HL-60 (cell line): ENCODE results near the gene MGME1.

ENCODE experiments used
- DNase-seq, 2 experiments: peaks; one replicate each; pipeline ENCODE4 v3.0.0-alpha.2; 2010 to 2020; ENCODE audit warnings: low read depth in 1 of 2, low spot score in 1 of 2
- H3K27ac ChIP-seq: fragments of 250-450 bp; sonication (Bioruptor Pico); replicated peaks from 2 replicates; pipeline ENCODE4 v1.5.1; 2020; ENCODE audit warnings: mild to moderate bottlenecking, moderate library complexity
- H3K27me3 ChIP-seq: fragments of 250-450 bp; sonication (Bioruptor Pico); 2 replicates; pipeline ENCODE4 v1.5.1; 2021; ENCODE audit warnings: mild to moderate bottlenecking, moderate library complexity; ENCODE audit not compliant: insufficient read depth, poor library complexity, severe bottlenecking
- H3K4me3 ChIP-seq: replicated peaks from 2 replicates; pipeline ENCODE4 v1.5.1; 2011; ENCODE audit warnings: mild to moderate bottlenecking, control low read depth, low read length; ENCODE audit not compliant: insufficient read depth
- CTCF ChIP-seq: IDR thresholded peaks from one replicate; pipeline ENCODE4 v1.5.1; 2011; ENCODE audit warnings: low read length, control low read depth, inconsistent platforms; ENCODE audit not compliant: insufficient read depth
- GABPA ChIP-seq: IDR thresholded peaks from 2 replicates; pipeline ENCODE4 v1.6.1; 2012; ENCODE audit warnings: low read depth
- POLR2AphosphoS5 ChIP-seq: IDR thresholded peaks from 2 replicates; pipeline ENCODE4 v1.6.1; 2012; ENCODE audit warnings: low read depth
- REST ChIP-seq: IDR thresholded peaks from 2 replicates; pipeline ENCODE4 v1.6.1; 2012; ENCODE audit warnings: low read depth; ENCODE audit not compliant: insufficient replicate concordance
- SPI1 ChIP-seq: IDR thresholded peaks from 2 replicates; pipeline ENCODE4 v1.6.1; 2012; ENCODE audit warnings: low read depth, mild to moderate bottlenecking, borderline replicate concordance

The MGME1 gene

GRCh38 chr20:17957505-17958363 is 11.1 kb upstream of the MGME1 start:
- H3K27ac ChIP-seq, result no peak overlapping the region
- TF ChIP-seq CTCF (no peak), POLR2AphosphoS5 (no peak), SPI1 (no peak), REST (no peak), GABPA (no peak)
- H3K27me3 ChIP-seq, result no peaks in the 10 kb centered on the region
- no peak for DNase-seq
- no peak overlapping the region for H3K4me3 ChIP-seq

GRCh38 chr20:17958373-17959256 is 10.2 kb upstream of the MGME1 start:
- Histone ChIP-seq H3K4me3 (no peak overlapping the region), H3K27me3 (no peaks in the 10 kb centered on the region), H3K27ac (0 out of 2 replicates have a peak overlapping the region, but pooled peaks have one; percentile 1)
- DNase-seq, result no peak
- TF ChIP-seq GABPA (no peak), POLR2AphosphoS5 (no peak), SPI1 (no peak), CTCF (no peak), REST (no peak)

- H3K4me3 ChIP-seq, result no peak overlapping the region
Observed at GRCh38 chr20:17959257-17959627, 9.6 kb upstream of the MGME1 start.

More at GRCh38 chr20:17959257-17959627, 9.6 kb upstream of the MGME1 start:
- no peaks in the 10 kb centered on the region for H3K27me3 ChIP-seq
- no peak for TF ChIP-seq REST
- no peak for TF ChIP-seq CTCF
- no peak for TF ChIP-seq SPI1
- TF ChIP-seq GABPA, result no peak
- TF ChIP-seq POLR2AphosphoS5, result no peak
- H3K27ac ChIP-seq, result no peak overlapping the region
- DNase-seq, result no peak
